ENCODE data around the gene TTLL11. TPM values are rescaled to one million over a fixed set of nuclear protein-coding genes. Genes with fewer than 3 reads are reported as not detected.

TTLL11 gene
- total and polyA plus RNA-seq, 2 experiments from 2014 or later, result 5.5 to 7.6 TPM

GRCh38 chr9:122115176-122116035 is 22.3 kb upstream of the TTLL11 start:
- DNase-seq (ENCODE audit: low spot score), result no peak
- H4K20me1 ChIP-seq (ENCODE audit: insufficient read depth, poor library complexity, severe bottlenecking), result no peaks in the 10 kb centered on the region
- peaks cover 15% of the 10 kb centered on the region for H3K27me3 ChIP-seq
- 86% methylated on average over 12 of the region's 12 CpGs for WGBS (ENCODE audit: low lambda C conversion rate, missing lambda C conversion rate)
- H3K36me3 ChIP-seq (replicated peaks; ENCODE audit: insufficient read depth, low read depth), result no peaks in the 10 kb centered on the region
- H3K4me2 ChIP-seq, result no peak overlapping the region
- H3K79me2 ChIP-seq, result no peaks in the 10 kb centered on the region
- H3K4me1 ChIP-seq (ENCODE audit: insufficient read depth), result no peaks in the 10 kb centered on the region
- no peak overlapping the region for H3K4me3 ChIP-seq
- no peak overlapping the region for H2AFZ ChIP-seq
- no peaks in the 10 kb centered on the region for H3K9me3 ChIP-seq (ENCODE audit: low read depth)
- TF ChIP-seq EZH2 (IDR thresholded peaks at IDR 0.05; ENCODE audit: borderline replicate concordance) (no peak), EZH2phosphoT487 (IDR thresholded peaks at IDR 0.05; ENCODE audit: low read depth, severe bottlenecking, unreplicated experiment) (no peak), CTCF (IDR thresholded peaks at IDR 0.05; ENCODE audit: poor library complexity) (no peak)
- no peaks in the 10 kb centered on the region for H3K9me2 ChIP-seq (replicated peaks; ENCODE audit: insufficient read depth)
- H3K27ac ChIP-seq, result no peak overlapping the region

GRCh38 chr9:122113574-122113973 is 20.5 kb upstream of the TTLL11 start:
- no peak overlapping the region for H3K27ac ChIP-seq
- H3K79me2 ChIP-seq, result no peaks in the 10 kb centered on the region
- 44% methylated on average over 5 of the region's 5 CpGs for WGBS (ENCODE audit: low lambda C conversion rate, missing lambda C conversion rate)
- no peak overlapping the region for H3K4me3 ChIP-seq
- H3K9me3 ChIP-seq (ENCODE audit: low read depth), result no peaks in the 10 kb centered on the region
- no peaks in the 10 kb centered on the region for H3K9me2 ChIP-seq (replicated peaks; ENCODE audit: insufficient read depth)
- H3K4me1 ChIP-seq (ENCODE audit: insufficient read depth), result no peaks in the 10 kb centered on the region
- TF ChIP-seq EZH2phosphoT487 (IDR thresholded peaks at IDR 0.05; ENCODE audit: low read depth, severe bottlenecking, unreplicated experiment) (no peak), CTCF (IDR thresholded peaks at IDR 0.05; ENCODE audit: poor library complexity) (no peak), EZH2 (IDR thresholded peaks at IDR 0.05; ENCODE audit: borderline replicate concordance) (no peak)
- H4K20me1 ChIP-seq (ENCODE audit: insufficient read depth, poor library complexity, severe bottlenecking), result no peaks in the 10 kb centered on the region
- DNase-seq (ENCODE audit: low spot score), result no peak
- H3K36me3 ChIP-seq (replicated peaks; ENCODE audit: insufficient read depth, low read depth), result no peaks in the 10 kb centered on the region
- peaks cover 15% of the 10 kb centered on the region for H3K27me3 ChIP-seq
- no peak overlapping the region for H3K4me2 ChIP-seq
- no peak overlapping the region for H2AFZ ChIP-seq

- no peaks in the 10 kb centered on the region for H3K36me3 ChIP-seq (replicated peaks; ENCODE audit: insufficient read depth, low read depth)
- H3K4me3 ChIP-seq, result no peak overlapping the region
- WGBS (ENCODE audit: low lambda C conversion rate, missing lambda C conversion rate), result 61% methylated on average over 6 of the region's 6 CpGs
- no peaks in the 10 kb centered on the region for H4K20me1 ChIP-seq (ENCODE audit: insufficient read depth, poor library complexity, severe bottlenecking)
- H3K79me2 ChIP-seq, result no peaks in the 10 kb centered on the region
- H3K4me2 ChIP-seq, result no peak overlapping the region
- H3K27me3 ChIP-seq, result peaks cover 15% of the 10 kb centered on the region
- no peaks in the 10 kb centered on the region for H3K4me1 ChIP-seq (ENCODE audit: insufficient read depth)
- no peaks in the 10 kb centered on the region for H3K9me2 ChIP-seq (replicated peaks; ENCODE audit: insufficient read depth)
- no peaks in the 10 kb centered on the region for H3K9me3 ChIP-seq (ENCODE audit: low read depth)
- no peak for DNase-seq (ENCODE audit: low spot score)
- no peak overlapping the region for H2AFZ ChIP-seq
- H3K27ac ChIP-seq, result no peak overlapping the region
- no peak for TF ChIP-seq CTCF (IDR thresholded peaks at IDR 0.05; ENCODE audit: poor library complexity)
- TF ChIP-seq EZH2phosphoT487 (IDR thresholded peaks at IDR 0.05; ENCODE audit: low read depth, severe bottlenecking, unreplicated experiment), result no peak
- no peak for TF ChIP-seq EZH2 (IDR thresholded peaks at IDR 0.05; ENCODE audit: borderline replicate concordance)
These were observed 19.1 kb upstream of the TTLL11 start for GRCh38 chr9:122112238-122112637.

Measured in hepatocyte (in vitro differentiated cells).